ENCODE data around the gene ARHGAP24. TPM values are rescaled to one million over a fixed set of nuclear protein-coding genes. Genes with fewer than 3 reads are reported as not detected.

ARHGAP24 gene
- total and polyA plus RNA-seq, 12 donors = 6.7 to 35.5 (median 23.9) TPM

DNA sequence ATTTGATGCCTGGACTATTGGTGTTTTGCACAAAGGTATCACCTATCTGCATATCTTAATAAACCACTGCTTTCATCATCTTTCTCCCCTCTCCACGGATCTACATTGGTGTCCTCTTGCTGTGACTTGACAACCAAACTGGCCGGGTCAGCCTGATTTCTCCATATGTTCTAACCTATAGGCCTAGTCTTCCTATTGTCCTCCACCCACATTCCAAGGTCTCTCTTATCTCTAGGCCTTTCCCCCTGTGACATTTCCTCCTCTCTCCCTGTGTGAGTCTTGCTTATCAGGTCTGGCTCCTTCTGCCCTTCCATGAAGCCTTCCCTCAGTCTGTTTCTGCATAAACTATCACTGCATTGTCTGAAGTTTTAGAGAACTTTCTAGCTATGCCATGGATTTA is 33.7 kb downstream of the ARHGAP24 start:
- Histone ChIP-seq H3K27me3 (no peaks in the 10 kb centered on the region), H3K27ac (no peak overlapping the region), H3K9me3 (peaks cover 0 to 14% (median 4%) of the 10 kb centered on the region in 11 donors), H3K4me1 (peaks cover 0 to 27% (median 5%) of the 10 kb centered on the region in 9 donors), H3K4me3 (no peak overlapping the region), H3K36me3 (peaks cover 0 to 4% (median 0%) of the 10 kb centered on the region in 9 donors)
- no peak for TF ChIP-seq CTCF (IDR thresholded peaks at IDR 0.05)
- no peak for ATAC-seq
- 65 to 76% methylated on average over 2 of the region's 2 CpGs for WGBS, 2 donors
- no peak for DNase-seq
- intact Hi-C loops (cut with DNase I) = no loop called here

GRCh38 chr4:85509882-85510631 is 35.1 kb downstream of the ARHGAP24 start:
- intact Hi-C loops (cut with DNase I) = no loop called here
- Histone ChIP-seq H3K4me1 (peaks cover 0 to 36% (median 17%) of the 10 kb centered on the region in 9 donors), H3K27me3 (no peaks in the 10 kb centered on the region), H3K36me3 (peaks cover 0 to 4% (median 0%) of the 10 kb centered on the region in 9 donors), H3K27ac (no peak overlapping the region), H3K4me3 (no peak overlapping the region), H3K9me3 (peaks cover 0 to 4% (median 0%) of the 10 kb centered on the region in 11 donors)
- DNase-seq = no peak
- TF ChIP-seq CTCF (IDR thresholded peaks at IDR 0.05) = no peak
- ATAC-seq = no peak
- 66 to 69% methylated on average over 5 of the region's 5 CpGs for WGBS, 2 donors

GRCh38 chr4:85510632-85510984 is 35.7 kb downstream of the ARHGAP24 start:
- peaks cover 0 to 4% (median 0%) of the 10 kb centered on the region in 9 donors for H3K36me3 ChIP-seq
- H3K4me3 ChIP-seq = no peak overlapping the region
- H3K27me3 ChIP-seq = no peaks in the 10 kb centered on the region
- H3K27ac ChIP-seq = no peak overlapping the region
- no peaks in the 10 kb centered on the region for H3K9me3 ChIP-seq
- no peak for DNase-seq
- peaks cover 0 to 39% (median 19%) of the 10 kb centered on the region in 9 donors for H3K4me1 ChIP-seq
- ATAC-seq = no peak
- 91 to 92% methylated on average over 3 of the region's 3 CpGs for WGBS, 2 donors
- intact Hi-C loops (cut with DNase I) = no loop called here
- no peak for TF ChIP-seq CTCF (IDR thresholded peaks at IDR 0.05)

- intact Hi-C loops (cut with DNase I) = no loop called here
- Histone ChIP-seq H3K27ac (peak overlapping the region in 1 of 10 donors; percentile 25), H3K9me3 (no peaks in the 10 kb centered on the region), H3K27me3 (no peaks in the 10 kb centered on the region), H3K4me1 (peaks cover 0 to 50% (median 19%) of the 10 kb centered on the region in 9 donors), H3K4me3 (no peak overlapping the region), H3K36me3 (no peaks in the 10 kb centered on the region)
- TF ChIP-seq CTCF (IDR thresholded peaks at IDR 0.05) = no peak
- no peak for DNase-seq
- 46 to 55% methylated on average over 2 of the region's 2 CpGs for WGBS, 2 donors
- no peak for ATAC-seq
These were observed 37.7 kb downstream of the ARHGAP24 start for GRCh38 chr4:85512446-85513205.
